ENCODE data around the gene ORAI2. TPM values are rescaled to one million over a fixed set of nuclear protein-coding genes. Genes with fewer than 3 reads are reported as not detected.
A peak's percentile ranks its signal among the peaks of the same experiment; 100 is the strongest.
"Not testable (repeated sequence)": the region's sequence is repeated elsewhere in the genome, so short reads cannot be mapped to it uniquely, and the experiment has no call there.

Gene ORAI2
- polyA plus RNA-seq, 1 experiment = 41.6 TPM

GRCh38 chr7:102398543-102398942, 34.8 kb upstream of the ORAI2 start:
- CTCF ChIA-PET = no interaction called here
- peaks cover 9% of the 10 kb centered on the region for H3K36me3 ChIP-seq (ENCODE audit: control insufficient read depth, insufficient read depth, low read length)
- DNase-seq (ENCODE audit: low read depth) = no peak
- no peaks in the 10 kb centered on the region for H3K27me3 ChIP-seq (ENCODE audit: control insufficient read depth, insufficient read depth, low read length)
- TF ChIP-seq, protein P1, sequence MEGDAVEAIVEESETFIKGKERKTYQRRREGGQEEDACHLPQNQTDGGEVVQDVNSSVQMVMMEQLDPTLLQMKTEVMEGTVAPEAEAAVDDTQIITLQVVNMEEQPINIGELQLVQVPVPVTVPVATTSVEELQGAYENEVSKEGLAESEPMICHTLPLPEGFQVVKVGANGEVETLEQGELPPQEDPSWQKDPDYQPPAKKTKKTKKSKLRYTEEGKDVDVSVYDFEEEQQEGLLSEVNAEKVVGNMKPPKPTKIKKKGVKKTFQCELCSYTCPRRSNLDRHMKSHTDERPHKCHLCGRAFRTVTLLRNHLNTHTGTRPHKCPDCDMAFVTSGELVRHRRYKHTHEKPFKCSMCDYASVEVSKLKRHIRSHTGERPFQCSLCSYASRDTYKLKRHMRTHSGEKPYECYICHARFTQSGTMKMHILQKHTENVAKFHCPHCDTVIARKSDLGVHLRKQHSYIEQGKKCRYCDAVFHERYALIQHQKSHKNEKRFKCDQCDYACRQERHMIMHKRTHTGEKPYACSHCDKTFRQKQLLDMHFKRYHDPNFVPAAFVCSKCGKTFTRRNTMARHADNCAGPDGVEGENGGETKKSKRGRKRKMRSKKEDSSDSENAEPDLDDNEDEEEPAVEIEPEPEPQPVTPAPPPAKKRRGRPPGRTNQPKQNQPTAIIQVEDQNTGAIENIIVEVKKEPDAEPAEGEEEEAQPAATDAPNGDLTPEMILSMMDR (IDR thresholded peaks at IDR 0.05; ENCODE audit: insufficient read depth, low read depth, low read length) = no peak
- POLR2A ChIA-PET = no interaction called here
- no peak overlapping the region for H3K4me3 ChIP-seq (ENCODE audit: low read depth, low read length)

- Histone ChIP-seq H3K36me3 (ENCODE audit: control insufficient read depth, insufficient read depth, low read length) (peaks cover 16% of the 10 kb centered on the region), H3K27me3 (ENCODE audit: control insufficient read depth, insufficient read depth, low read length) (no peaks in the 10 kb centered on the region), H3K4me3 (ENCODE audit: low read depth, low read length) (no peak overlapping the region)
- ChIA-PET CTCF (no interaction called here), POLR2A (no interaction called here)
- TF ChIP-seq, protein P1 (IDR thresholded peaks at IDR 0.05; ENCODE audit: insufficient read depth, low read depth, low read length) = no peak
- DNase-seq (ENCODE audit: low read depth) = no peak
These were observed 33.0 kb upstream of the ORAI2 start for GRCh38 chr7:102400360-102400759.

DNA sequence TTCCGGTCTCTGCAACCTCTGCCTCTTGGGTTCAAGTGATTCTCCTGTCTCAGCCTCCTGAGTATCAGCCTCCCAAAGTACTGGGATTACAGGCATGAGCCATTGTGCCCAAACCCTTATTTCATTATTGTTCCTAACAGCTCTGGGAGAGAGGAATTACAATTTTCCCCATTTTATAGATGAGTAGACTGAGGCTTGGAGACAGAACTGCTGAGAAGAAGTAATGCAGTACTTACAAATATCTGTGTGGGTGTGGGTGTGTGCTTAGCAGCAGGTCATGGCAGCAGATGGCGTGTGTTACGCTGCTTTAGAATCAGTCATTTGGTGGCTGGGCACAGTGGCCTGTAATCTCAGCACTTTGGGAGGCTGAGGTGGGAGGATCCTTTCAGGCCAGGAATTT, 29.8 kb upstream of the ORAI2 start:
- Histone ChIP-seq H3K36me3 (ENCODE audit: control insufficient read depth, insufficient read depth, low read length) (peaks cover 35% of the 10 kb centered on the region), H3K27me3 (ENCODE audit: control insufficient read depth, insufficient read depth, low read length) (no peaks in the 10 kb centered on the region), H3K4me3 (ENCODE audit: low read depth, low read length) (no peak overlapping the region)
- no peak for DNase-seq (ENCODE audit: low read depth)
- ChIA-PET POLR2A (no interaction called here), CTCF (interaction anchor here (2.4 kb wide), 1 partner anchor 12 kb away, joined by 7 read pairs; no protein-coding TSS in a partner anchor)
- TF ChIP-seq, protein P1 (IDR thresholded peaks at IDR 0.05; ENCODE audit: insufficient read depth, low read depth, low read length) = no peak

DNA sequence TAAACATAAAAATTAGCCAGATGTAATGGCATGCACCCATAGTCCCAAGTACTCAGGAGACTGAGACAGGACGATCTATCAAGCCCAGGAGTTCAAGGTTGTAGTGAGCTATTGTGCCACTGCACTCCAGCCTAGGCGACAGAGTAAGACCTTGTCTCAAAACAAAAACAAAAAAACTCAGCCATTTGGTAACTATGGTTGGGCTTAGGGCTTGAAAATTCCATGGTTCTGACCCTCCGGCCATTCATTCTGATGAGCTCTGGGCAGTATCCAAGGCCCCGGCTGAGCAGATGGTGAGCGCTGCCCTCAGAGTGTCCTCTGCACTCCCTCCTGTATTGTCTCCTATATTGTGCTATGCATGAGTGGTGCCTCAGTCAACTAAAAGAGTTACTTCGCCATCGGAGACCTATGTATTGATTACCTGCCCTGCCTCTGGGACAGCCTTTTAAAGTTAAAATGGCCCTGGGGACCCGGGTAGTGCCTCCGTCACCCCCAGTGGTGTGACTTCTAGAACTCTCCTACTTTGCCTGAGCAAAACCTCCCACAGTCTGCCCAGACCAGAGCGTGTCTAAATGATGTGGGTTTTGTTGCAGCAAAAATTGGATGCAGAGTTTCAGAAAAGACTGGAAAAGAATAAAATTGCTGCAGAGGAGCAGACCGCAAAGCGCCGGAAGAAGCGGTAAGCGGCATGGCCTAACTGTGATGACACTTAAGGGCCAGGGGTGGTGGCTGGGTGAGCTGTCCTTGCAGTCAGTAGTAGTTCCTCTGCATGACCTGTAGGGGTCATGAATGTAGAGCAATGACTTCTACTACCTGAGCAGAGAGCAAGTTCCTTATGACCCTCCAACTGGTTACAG, 29.1 kb upstream of the ORAI2 start:
- ChIA-PET POLR2A (no interaction called here), CTCF (interaction anchor here (0.6 to 2.4 kb wide), 9 partner anchors 8 to 841 kb away, joined by 3 to 9 read pairs (median 4); partner anchors contain the start of gene PRKRIP1)
- no peaks in the 10 kb centered on the region for H3K27me3 ChIP-seq (ENCODE audit: control insufficient read depth, insufficient read depth, low read length)
- no peak overlapping the region for H3K4me3 ChIP-seq (ENCODE audit: low read depth, low read length)
- no peak for DNase-seq (ENCODE audit: low read depth)
- TF ChIP-seq, protein P1 (IDR thresholded peaks at IDR 0.05; ENCODE audit: insufficient read depth, low read depth, low read length) = peak; percentile 67
- H3K36me3 ChIP-seq (ENCODE audit: control insufficient read depth, insufficient read depth, low read length) = peaks cover 35% of the 10 kb centered on the region

- CTCF ChIA-PET = interaction anchor here (0.6 to 2.4 kb wide), 8 partner anchors 9 to 841 kb away, joined by 3 to 9 read pairs (median 5); partner anchors contain the start of gene PRKRIP1
- DNase-seq (ENCODE audit: low read depth); H3K4me3 ChIP-seq (ENCODE audit: low read depth, low read length); H3K27me3 ChIP-seq (ENCODE audit: control insufficient read depth, insufficient read depth, low read length); POLR2A ChIA-PET: not testable (repeated sequence)
- H3K36me3 ChIP-seq (ENCODE audit: control insufficient read depth, insufficient read depth, low read length) = peaks cover 34% of the 10 kb centered on the region
These were observed 28.6 kb upstream of the ORAI2 start for GRCh38 chr7:102404862-102405188.

Data from BJ (cell line).